SK-N-MC (cell line): ENCODE data around the gene SATB2.

Source experiments
- DNase-seq: peaks from one replicate; pipeline ENCODE4 v3.0.0-alpha.2; 2011; ENCODE audit warnings: low read depth, low spot score
- H3K27ac ChIP-seq: fragments of 200-600 bp; sonication (generic); 2 replicates; pipeline ENCODE4 v1.5.1; 2016; ENCODE audit warnings: mixed run types
- H3K36me3 ChIP-seq: fragments of 200-600 bp; sonication (generic); 2 replicates; pipeline ENCODE4 v1.6.1; 2017; ENCODE audit warnings: antibody characterized with exemption, low read length, mixed read lengths; ENCODE audit not compliant: insufficient read depth
- H3K4me3 ChIP-seq: fragments of 200-600 bp; sonication (generic); 2 replicates; pipeline ENCODE4 v1.5.1; 2016
- H3K9ac ChIP-seq: fragments of 200-600 bp; sonication (generic); 2 replicates; pipeline ENCODE4 v1.8.0; 2017; ENCODE audit warnings: mixed run types, mixed read lengths; ENCODE audit not compliant: insufficient read length
- H3K9me3 ChIP-seq: fragments of 200-600 bp; sonication (generic); 2 replicates; pipeline ENCODE4 v1.6.1; 2017; ENCODE audit warnings: low read depth, mild to moderate bottlenecking, antibody characterized with exemption, low read length, moderate library complexity, mixed read lengths
- EZH2 ChIP-seq: fragments of 200-600 bp; sonication (generic); IDR thresholded peaks from one replicate; pipeline ENCODE4 v1.6.1; 2017; ENCODE audit warnings: antibody characterized with exemption
- FOXP2 ChIP-seq: optimal IDR thresholded peaks from 2 replicates; pipeline ENCODE3; 2011; ENCODE audit warnings: mild to moderate bottlenecking, moderate library complexity; ENCODE audit not compliant: insufficient read depth; ENCODE audit errors: extremely low read length, control extremely low read depth
- POLR2AphosphoS5 ChIP-seq: IDR thresholded peaks from 2 replicates; pipeline ENCODE4 v1.6.1; 2012; ENCODE audit warnings: mild to moderate bottlenecking, low read depth, low read length, borderline replicate concordance

Gene SATB2

GRCh38 chr2:199484927-199485326 lies 27.2 kb upstream of the SATB2 start:
- Histone ChIP-seq H3K9ac (no peak overlapping the region), H3K36me3 (no peaks in the 10 kb centered on the region), H3K9me3 (no peaks in the 10 kb centered on the region), H3K4me3 (no peak overlapping the region), H3K27ac (no peak overlapping the region)
- no peak for TF ChIP-seq FOXP2
- no peak for DNase-seq

DNA sequence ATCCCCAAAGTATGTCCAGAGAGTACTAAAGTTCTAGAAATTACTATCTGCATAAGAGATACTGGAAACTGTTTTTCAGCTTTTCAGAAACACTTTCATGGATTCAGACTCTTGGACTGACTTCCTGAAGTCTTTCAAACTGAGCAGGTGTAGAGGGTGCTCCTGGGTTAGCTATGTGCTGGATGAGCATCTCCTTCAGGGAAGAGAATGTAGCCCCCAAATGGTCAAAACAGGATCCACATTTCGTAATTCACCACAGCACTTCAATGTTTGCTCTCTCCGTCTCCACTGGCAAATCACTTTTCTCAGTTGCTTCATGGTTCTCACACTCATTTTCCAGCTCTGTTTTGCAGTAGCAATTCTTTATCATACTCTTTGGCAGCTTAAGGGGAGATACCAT lies 23.2 kb upstream of the SATB2 start:
- Histone ChIP-seq H3K36me3 (no peaks in the 10 kb centered on the region), H3K9ac (no peak overlapping the region), H3K4me3 (no peak overlapping the region), H3K9me3 (no peaks in the 10 kb centered on the region), H3K27ac (no peak overlapping the region)
- TF ChIP-seq POLR2AphosphoS5 (no peak), EZH2 (no peak), FOXP2 (no peak)
- no peak for DNase-seq

- H3K9ac ChIP-seq, result no peak overlapping the region
- DNase-seq, result no peak
- no peak overlapping the region for H3K4me3 ChIP-seq
- H3K27ac ChIP-seq, result no peak overlapping the region
- no peaks in the 10 kb centered on the region for H3K36me3 ChIP-seq
- H3K9me3 ChIP-seq, result no peaks in the 10 kb centered on the region
- no peak for TF ChIP-seq POLR2AphosphoS5
- no peak for TF ChIP-seq EZH2
Observed at GRCh38 chr2:199477277-199477834, 19.6 kb upstream of the SATB2 start.

GRCh38 chr2:199471443-199472057 lies 13.8 kb upstream of the SATB2 start:
- no peaks in the 10 kb centered on the region for H3K9me3 ChIP-seq
- H3K4me3 ChIP-seq, result peak overlapping the region; percentile 69
- no peak overlapping the region for H3K27ac ChIP-seq
- no peak for DNase-seq
- H3K36me3 ChIP-seq, result no peaks in the 10 kb centered on the region
- no peak overlapping the region for H3K9ac ChIP-seq
- TF ChIP-seq POLR2AphosphoS5, result no peak
- TF ChIP-seq EZH2, result peak; percentile 69

DNA sequence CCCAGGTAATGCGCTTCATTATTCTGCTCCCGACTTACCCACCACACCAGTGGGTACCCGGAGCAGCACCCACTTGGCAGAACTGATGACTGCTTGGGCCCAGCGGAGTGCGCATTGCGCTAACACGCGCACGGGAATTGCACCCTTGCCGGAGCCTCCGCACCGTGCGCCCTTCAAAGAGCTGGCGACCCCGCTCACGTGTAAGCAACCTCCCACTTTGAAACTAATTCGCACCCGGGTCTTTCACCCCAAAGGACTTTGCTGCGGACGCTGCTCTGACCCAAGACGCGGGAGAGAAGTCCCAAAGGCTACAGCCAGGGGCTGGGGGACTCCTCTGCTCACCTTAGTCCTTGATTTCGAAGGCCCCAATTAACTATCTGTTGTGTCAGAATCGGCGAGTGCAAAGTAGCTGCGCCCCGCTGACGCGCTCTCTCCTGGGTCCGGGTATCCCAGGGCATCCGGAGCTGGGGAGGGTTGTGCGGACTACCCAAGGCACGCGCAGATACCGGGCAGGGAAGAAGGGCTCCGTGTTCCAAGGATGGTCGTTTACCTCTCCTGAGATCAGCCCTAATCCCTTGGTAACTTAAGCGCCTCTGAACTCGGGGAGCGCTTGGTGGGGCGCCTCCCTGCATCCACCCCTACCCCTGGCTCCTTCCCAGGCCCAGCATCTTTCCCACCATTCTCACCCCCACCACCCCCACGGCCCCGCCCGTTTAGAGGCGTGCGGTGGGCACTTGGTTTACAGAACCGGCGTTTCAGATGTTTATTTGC lies 13.1 kb upstream of the SATB2 start:
- H3K9ac ChIP-seq, result no peak overlapping the region
- no peak for DNase-seq
- no peak overlapping the region for H3K27ac ChIP-seq

DNA sequence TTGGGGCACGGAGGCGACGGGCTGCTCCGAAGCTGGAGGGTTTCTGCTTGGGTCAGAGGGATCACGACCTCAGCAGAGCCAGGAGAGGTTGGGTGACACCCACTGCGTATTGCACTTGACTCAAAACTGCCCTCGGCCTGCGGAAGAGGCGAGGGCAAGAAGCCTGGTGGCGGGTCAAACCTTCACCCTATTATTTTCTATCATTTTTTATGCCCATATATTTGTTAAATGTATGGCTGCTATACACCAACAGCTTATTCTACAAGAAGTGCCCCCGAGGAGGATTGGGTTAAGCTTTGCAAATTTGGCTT lies 12.6 kb upstream of the SATB2 start:
- DNase-seq, result no peak

More for the DNA sequence above, 13.1 kb upstream of the SATB2 start:
- Histone ChIP-seq H3K4me3 (peak overlapping the region; percentile 69), H3K9me3 (no peaks in the 10 kb centered on the region), H3K36me3 (no peaks in the 10 kb centered on the region)
- TF ChIP-seq FOXP2 (no peak), POLR2AphosphoS5 (no peak), EZH2 (no peak)

GRCh38 chr2:199469514-199470360 lies 12.0 kb upstream of the SATB2 start:
- Histone ChIP-seq H3K4me3 (no peak overlapping the region), H3K27ac (no peak overlapping the region), H3K36me3 (no peaks in the 10 kb centered on the region), H3K9me3 (no peaks in the 10 kb centered on the region), H3K9ac (no peak overlapping the region)
- TF ChIP-seq EZH2 (peak; percentile 32), POLR2AphosphoS5 (no peak)
- no peak for DNase-seq

More for the DNA sequence above, 12.6 kb upstream of the SATB2 start:
- Histone ChIP-seq H3K27ac (no peak overlapping the region), H3K4me3 (no peak overlapping the region), H3K9me3 (no peaks in the 10 kb centered on the region), H3K9ac (no peak overlapping the region), H3K36me3 (no peaks in the 10 kb centered on the region)
- TF ChIP-seq POLR2AphosphoS5 (no peak), EZH2 (no peak), FOXP2 (no peak)
